Small intestine (tissue), 4 donors: ENCODE data around the gene GYPC. TPM values are rescaled to one million over a fixed set of nuclear protein-coding genes. Genes with fewer than 3 reads are reported as not detected.

ENCODE experiments used
- polyA plus RNA-seq, 4 donors: library from polyadenylated mRNA; stranded (reverse) in 3 of 4; unstranded in 1 of 4; fragments of 200-250 nt in 3 of 4; fragments of 120-200 nt in 1 of 4; gene quantifications; one replicate each; pipeline versions ENCODE4 v1.2.1 to v1.2.3, GENCODE V29; 2013
- donor health status: healthy with polysubstance abuse.
- donor health status: Bipolar disorder and iron deficiency.
- donor health status: healthy.

GYPC gene
- polyA plus RNA-seq, 4 donors, result 4.5 to 50.5 (median 29.2) TPM

Other genes with a start within 250 kb of the GYPC start
- gene TEX51, start 242.7 kb downstream of the GYPC start, polyA plus RNA-seq, result not detected